Measurements from ENCODE around the gene PLA2G5.

PLA2G5 gene

DNA sequence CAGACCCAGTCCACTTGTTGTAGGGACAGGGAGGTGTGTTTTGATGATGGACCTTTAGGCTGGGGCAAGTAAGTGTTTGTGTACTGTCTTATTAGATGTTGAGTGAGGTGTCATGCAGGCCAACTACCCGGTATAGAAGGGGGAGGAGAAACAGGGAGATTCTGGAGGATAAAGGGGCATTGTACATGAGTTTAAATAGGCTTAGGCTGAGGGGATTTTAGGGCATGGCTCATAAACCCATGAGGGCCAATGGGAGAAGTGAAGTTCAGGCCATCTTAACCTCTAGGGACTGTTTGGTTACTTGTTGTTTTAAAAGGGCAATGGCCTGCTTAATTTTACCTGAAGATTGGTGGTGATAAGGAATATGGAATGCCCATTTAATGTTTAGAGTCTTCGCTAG lies 38.2 kb upstream of the PLA2G5 start:
- no peak for DNase-seq (ENCODE audit: extremely low read depth, insufficient read length)
- Histone ChIP-seq H3K36me3 (ENCODE audit: control insufficient read depth, insufficient read depth, low read length) (no peaks in the 10 kb centered on the region), H3K27me3 (replicated peaks; ENCODE audit: control insufficient read depth, insufficient read depth, low read length) (no peaks in the 10 kb centered on the region), H3K4me3 (replicated peaks; ENCODE audit: low read depth, low read length) (no peak overlapping the region)
- TF ChIP-seq, protein P1, sequence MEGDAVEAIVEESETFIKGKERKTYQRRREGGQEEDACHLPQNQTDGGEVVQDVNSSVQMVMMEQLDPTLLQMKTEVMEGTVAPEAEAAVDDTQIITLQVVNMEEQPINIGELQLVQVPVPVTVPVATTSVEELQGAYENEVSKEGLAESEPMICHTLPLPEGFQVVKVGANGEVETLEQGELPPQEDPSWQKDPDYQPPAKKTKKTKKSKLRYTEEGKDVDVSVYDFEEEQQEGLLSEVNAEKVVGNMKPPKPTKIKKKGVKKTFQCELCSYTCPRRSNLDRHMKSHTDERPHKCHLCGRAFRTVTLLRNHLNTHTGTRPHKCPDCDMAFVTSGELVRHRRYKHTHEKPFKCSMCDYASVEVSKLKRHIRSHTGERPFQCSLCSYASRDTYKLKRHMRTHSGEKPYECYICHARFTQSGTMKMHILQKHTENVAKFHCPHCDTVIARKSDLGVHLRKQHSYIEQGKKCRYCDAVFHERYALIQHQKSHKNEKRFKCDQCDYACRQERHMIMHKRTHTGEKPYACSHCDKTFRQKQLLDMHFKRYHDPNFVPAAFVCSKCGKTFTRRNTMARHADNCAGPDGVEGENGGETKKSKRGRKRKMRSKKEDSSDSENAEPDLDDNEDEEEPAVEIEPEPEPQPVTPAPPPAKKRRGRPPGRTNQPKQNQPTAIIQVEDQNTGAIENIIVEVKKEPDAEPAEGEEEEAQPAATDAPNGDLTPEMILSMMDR (IDR thresholded peaks at IDR 0.05; ENCODE audit: insufficient read depth, low read length, poor library complexity, severe bottlenecking) = no peak

DNA sequence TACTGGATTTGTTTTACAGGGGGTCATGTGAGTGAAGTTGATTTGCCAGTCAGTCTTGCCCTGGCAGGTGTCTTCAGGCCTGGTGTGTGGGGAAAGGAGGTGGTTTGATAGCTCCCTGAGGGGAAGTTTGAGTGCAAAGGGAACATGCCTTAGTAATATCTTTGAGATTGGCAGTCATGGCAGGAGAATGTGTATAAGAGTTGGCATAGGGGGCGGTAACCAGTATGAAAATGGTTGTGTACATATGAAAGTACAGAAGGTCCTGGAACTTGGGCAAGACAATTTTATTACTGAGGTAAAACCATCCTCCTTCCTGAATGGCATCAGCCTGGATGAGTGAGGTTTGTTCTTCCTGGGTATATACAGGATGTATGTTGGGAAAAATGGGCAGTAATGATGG lies 37.6 kb upstream of the PLA2G5 start:
- TF ChIP-seq, protein P1 (IDR thresholded peaks at IDR 0.05; ENCODE audit: insufficient read depth, low read length, poor library complexity, severe bottlenecking) = no peak
- Histone ChIP-seq H3K36me3 (ENCODE audit: control insufficient read depth, insufficient read depth, low read length) (no peaks in the 10 kb centered on the region), H3K27me3 (replicated peaks; ENCODE audit: control insufficient read depth, insufficient read depth, low read length) (no peaks in the 10 kb centered on the region), H3K4me3 (replicated peaks; ENCODE audit: low read depth, low read length) (no peak overlapping the region)
- DNase-seq (ENCODE audit: extremely low read depth, insufficient read length) = no peak

DNA sequence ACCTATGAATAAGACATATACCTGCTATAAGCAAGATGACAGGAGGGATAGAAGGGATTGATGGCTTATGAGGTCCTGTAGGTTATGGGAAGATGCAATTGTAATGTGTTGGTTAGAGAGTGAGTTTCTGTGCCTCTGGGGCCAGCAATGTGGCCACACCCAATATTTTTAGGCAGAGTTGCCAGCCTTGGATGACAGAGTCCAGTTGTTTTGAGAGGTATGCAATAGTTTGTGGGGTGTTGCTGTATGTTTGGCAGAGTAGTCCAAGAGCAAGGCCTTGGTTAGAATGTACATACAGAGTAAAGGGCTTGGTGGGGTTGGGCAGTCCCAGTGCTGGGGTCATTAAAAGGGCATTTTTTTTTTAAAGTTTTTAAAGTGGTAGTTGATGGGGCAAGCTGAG lies 36.6 kb upstream of the PLA2G5 start:
- Histone ChIP-seq H3K4me3 (replicated peaks; ENCODE audit: low read depth, low read length) (no peak overlapping the region), H3K27me3 (replicated peaks; ENCODE audit: control insufficient read depth, insufficient read depth, low read length) (no peaks in the 10 kb centered on the region), H3K36me3 (ENCODE audit: control insufficient read depth, insufficient read depth, low read length) (no peaks in the 10 kb centered on the region)
- DNase-seq (ENCODE audit: extremely low read depth, insufficient read length) = no peak
- TF ChIP-seq, protein P1 (IDR thresholded peaks at IDR 0.05; ENCODE audit: insufficient read depth, low read length, poor library complexity, severe bottlenecking) = no peak

DNA sequence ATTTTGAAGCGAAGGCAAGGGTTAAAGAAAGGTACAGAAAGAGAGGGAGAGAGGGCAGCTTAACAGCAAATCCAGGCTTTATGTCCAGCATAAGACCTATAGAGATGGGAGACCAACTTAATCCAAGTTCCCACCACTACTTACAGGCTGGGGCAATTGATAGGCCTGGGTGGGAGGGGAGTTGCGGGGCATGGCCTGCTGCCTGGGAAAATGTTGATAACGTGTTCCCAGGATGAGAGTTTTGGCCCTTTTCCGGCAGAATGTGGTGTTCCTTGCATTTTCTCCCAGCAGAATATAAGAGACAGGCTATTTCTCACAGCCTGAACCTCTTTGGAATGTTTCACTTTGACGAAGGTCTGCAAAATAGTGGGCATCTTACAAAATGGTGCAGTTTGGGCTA lies 34.9 kb upstream of the PLA2G5 start:
- H3K4me3 ChIP-seq (replicated peaks; ENCODE audit: low read depth, low read length) = no peak overlapping the region
- no peaks in the 10 kb centered on the region for H3K36me3 ChIP-seq (ENCODE audit: control insufficient read depth, insufficient read depth, low read length)
- DNase-seq (ENCODE audit: extremely low read depth, insufficient read length) = no peak
- no peaks in the 10 kb centered on the region for H3K27me3 ChIP-seq (replicated peaks; ENCODE audit: control insufficient read depth, insufficient read depth, low read length)
- TF ChIP-seq, protein P1 (IDR thresholded peaks at IDR 0.05; ENCODE audit: insufficient read depth, low read length, poor library complexity, severe bottlenecking) = no peak

DNA sequence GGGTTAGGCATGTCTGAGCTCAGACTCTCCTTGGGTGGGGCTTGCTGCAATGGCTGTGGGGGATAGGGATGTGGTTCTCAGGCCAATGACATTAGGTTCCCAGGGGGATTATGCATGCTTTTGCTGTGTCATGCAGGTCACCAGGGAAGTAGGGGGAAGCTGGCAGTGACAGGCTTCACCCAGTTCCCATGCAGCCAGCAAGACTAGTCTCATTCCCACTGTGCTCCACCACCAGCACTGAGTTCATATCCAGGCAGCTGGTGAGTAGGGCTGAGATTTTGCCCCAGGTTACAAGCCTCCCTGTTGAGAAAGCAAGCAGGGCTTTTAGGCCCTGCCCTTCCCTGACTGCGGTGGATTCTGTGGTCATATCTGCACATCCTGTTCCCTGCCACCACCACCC lies 32.1 kb upstream of the PLA2G5 start:
- no peak for DNase-seq (ENCODE audit: extremely low read depth, insufficient read length)

DNA sequence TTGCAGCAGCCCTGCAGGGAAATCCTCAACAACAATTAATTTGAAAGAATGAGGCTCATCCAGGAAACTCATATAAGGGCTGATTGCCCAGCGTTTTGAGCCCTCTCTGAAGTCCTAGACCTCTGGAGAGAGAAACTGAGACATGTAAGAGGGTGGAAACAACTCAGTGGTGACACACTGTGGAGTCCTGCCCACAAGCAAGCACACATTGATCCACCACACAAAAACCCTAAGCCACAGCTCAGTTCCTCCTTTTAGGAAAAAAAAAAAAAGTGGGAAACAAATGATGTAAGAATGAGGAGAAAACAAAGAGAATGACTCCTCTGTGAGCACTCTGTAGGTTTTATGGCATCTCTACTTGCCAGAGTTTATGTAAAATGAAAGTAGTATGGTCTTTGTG lies 22.9 kb upstream of the PLA2G5 start:
- H3K27me3 ChIP-seq (replicated peaks; ENCODE audit: control insufficient read depth, insufficient read depth, low read length) = no peaks in the 10 kb centered on the region
- H3K36me3 ChIP-seq (ENCODE audit: control insufficient read depth, insufficient read depth, low read length) = no peaks in the 10 kb centered on the region
- no peak for DNase-seq (ENCODE audit: extremely low read depth, insufficient read length)
- H3K4me3 ChIP-seq (replicated peaks; ENCODE audit: low read depth, low read length) = no peak overlapping the region
- TF ChIP-seq, protein P1 (IDR thresholded peaks at IDR 0.05; ENCODE audit: insufficient read depth, low read length, poor library complexity, severe bottlenecking) = no peak

More for the DNA sequence above, 32.1 kb upstream of the PLA2G5 start:
- TF ChIP-seq, protein P1 (IDR thresholded peaks at IDR 0.05; ENCODE audit: insufficient read depth, low read length, poor library complexity, severe bottlenecking) = no peak
- Histone ChIP-seq H3K36me3 (ENCODE audit: control insufficient read depth, insufficient read depth, low read length) (no peaks in the 10 kb centered on the region), H3K27me3 (replicated peaks; ENCODE audit: control insufficient read depth, insufficient read depth, low read length) (no peaks in the 10 kb centered on the region), H3K4me3 (replicated peaks; ENCODE audit: low read depth, low read length) (no peak overlapping the region)

All from GM06990 (cell line).